Cardiac fibroblast (primary cell): ENCODE data around the gene ASB9.
"Not testable (repeated sequence)": the region's sequence is repeated elsewhere in the genome, so short reads cannot be mapped to it uniquely, and the experiment has no call there.

Experiments used
- DNase-seq, 2 donors: peaks; one replicate each; pipeline versions ENCODE4 v3.0.0 to v3.0.0-alpha.2; 2010; ENCODE audit warnings: low read depth in 2 of 2
- H3K4me3 ChIP-seq, 2 donors: replicated peaks in 1 of 2; 1 replicate in 1 of 2; 2 replicates in 1 of 2; pipeline ENCODE4 v1.5.1; 2011; ENCODE audit warnings: low read depth in 2 of 2, low read length in 2 of 2, mild to moderate bottlenecking in 2 of 2, moderate library complexity in 1 of 2
- CTCF ChIP-seq: IDR thresholded peaks from one replicate; pipeline ENCODE4 v1.5.1; 2011; ENCODE audit warnings: low read depth, mild to moderate bottlenecking, low read length, inconsistent platforms

Gene ASB9

GRCh38 chrX:15274946-15275345 is 5.1 kb upstream of the ASB9 start:
- no peak for TF ChIP-seq CTCF
- DNase-seq = no peak

GRCh38 chrX:15273275-15273674 is 3.4 kb upstream of the ASB9 start:
- DNase-seq = not testable (repeated sequence)

More at GRCh38 chrX:15274946-15275345, 5.1 kb upstream of the ASB9 start:
- H3K4me3 ChIP-seq = no peak overlapping the region

GRCh38 chrX:15271757-15272156 is 1.9 kb upstream of the ASB9 start:
- DNase-seq = no peak
- TF ChIP-seq CTCF = no peak
- H3K4me3 ChIP-seq = no peak overlapping the region

More at GRCh38 chrX:15273275-15273674, 3.4 kb upstream of the ASB9 start:
- not testable (repeated sequence) for H3K4me3 ChIP-seq

- TF ChIP-seq CTCF = no peak
- DNase-seq = no peak
These were observed 763 bp downstream of the ASB9 start for GRCh38 chrX:15269120-15269519.

GRCh38 chrX:15254852-15255251 is 15.0 kb downstream of the ASB9 start:
- DNase-seq = no peak
- no peak overlapping the region for H3K4me3 ChIP-seq
- TF ChIP-seq CTCF = no peak

More at GRCh38 chrX:15269120-15269519, 763 bp downstream of the ASB9 start:
- no peak overlapping the region for H3K4me3 ChIP-seq

GRCh38 chrX:15245896-15246295 is 24.0 kb downstream of the ASB9 start:
- peak in 1 of 2 donors; percentile 26 for DNase-seq
- TF ChIP-seq CTCF = no peak

GRCh38 chrX:15244421-15244820 is 25.5 kb downstream of the ASB9 start:
- no peak overlapping the region for H3K4me3 ChIP-seq
- no peak for TF ChIP-seq CTCF
- DNase-seq = no peak

More at GRCh38 chrX:15245896-15246295, 24.0 kb downstream of the ASB9 start:
- no peak overlapping the region for H3K4me3 ChIP-seq
